GM04504 (cell line): Measurements from ENCODE around the gene ATIC.

ENCODE experiments used
- DNase-seq: peaks from one replicate; pipeline ENCODE4 v3.0.0-alpha.2; 2012; ENCODE audit warnings: low read depth

Gene ATIC

DNA sequence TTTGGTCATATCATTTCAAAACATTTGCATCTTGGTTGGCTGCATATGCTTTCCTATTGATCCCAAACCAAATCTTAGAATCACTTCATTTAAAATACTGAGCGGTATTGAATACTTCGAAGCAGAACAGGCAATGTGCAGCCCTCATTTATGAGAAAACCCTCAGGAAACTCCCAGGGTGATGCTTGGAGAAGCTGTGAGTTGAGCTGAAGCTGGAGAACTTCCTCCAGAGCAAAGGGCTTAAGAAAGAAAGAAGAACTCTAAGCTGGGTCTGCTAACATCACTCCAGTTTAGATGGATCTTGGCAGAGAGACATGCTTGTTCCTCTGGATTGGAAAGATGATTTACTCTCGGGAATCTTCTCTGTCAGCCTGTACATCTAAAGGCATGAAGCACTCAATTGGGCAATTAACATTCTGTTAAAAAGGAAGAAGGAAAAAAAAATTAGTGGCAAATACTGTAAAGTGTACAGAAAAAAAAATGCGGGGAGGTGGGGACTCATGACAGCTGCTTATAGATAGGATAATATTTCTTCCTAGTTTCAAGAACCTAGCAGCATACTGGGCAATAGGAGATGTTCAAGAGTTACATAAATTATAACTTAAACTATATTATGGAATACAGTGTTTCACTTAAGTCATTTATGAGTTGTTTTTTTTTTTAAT lies 49.5 kb downstream of the ATIC start:
- no peak for DNase-seq

DNA sequence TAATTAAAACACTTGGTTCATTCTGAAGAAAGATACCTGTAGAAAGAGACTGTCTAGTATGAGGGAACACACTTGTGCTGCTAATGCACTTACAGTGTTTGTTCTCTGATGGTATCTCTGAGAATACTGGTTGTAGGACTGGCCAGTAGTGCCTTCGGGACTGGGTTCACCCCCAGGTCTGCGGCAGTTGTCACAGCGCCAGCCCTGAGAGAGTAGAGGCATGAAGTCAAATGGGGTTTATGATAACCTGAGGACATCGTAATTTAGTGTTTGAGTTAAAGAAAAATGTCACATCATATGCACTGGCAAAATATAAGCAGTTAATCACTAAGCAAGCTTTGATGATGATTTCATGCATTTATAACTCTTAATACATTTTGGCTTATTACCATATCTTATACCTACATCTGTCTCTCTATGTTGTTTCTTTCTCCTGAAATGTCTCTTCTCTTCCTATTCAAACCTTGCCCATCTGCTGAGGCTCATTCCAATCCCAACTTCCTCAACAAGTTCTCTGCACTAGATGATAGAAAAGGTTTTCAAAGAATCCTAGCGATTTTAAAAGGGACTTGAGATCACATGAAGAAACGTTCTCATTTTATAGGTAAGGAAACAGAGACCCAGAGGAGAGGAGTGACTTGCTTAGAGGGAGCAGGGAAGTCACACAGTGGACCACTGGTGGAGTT lies 50.2 kb downstream of the ATIC start:
- no peak for DNase-seq

DNA sequence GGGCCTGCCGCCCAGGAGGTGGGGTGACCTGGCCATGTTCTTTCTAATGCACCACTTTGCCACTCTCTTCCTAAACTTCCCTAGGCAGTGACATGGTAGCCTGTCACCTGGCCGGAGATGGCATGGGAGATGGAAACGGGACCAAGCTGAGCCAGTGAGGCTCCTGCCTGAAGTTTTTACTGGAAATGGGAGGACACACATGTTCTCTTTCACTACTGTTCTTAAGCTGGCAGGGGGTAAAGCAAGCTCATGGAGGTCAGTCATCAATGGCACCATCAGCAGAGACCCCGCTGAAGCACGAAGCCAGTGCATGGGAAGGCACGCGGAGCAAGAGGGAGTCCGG lies 50.7 kb downstream of the ATIC start:
- no peak for DNase-seq

DNA sequence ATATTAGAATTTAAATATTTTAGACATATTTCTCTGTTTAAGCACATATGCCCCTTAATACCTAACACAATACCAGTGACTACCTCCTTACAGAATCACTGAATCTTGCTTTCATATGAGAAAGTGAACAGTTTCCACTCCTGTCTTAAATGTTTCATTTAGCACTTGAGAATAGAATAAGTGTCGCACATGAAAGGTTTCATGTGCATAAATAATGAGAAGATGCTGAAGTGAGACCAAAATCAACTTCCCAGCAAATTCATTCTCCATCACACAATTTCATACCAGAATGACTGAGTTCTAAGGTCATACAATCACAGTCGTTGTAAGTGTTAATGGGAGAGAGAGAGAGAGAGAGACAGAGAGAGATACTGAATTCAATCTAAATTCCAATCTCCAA lies 51.2 kb downstream of the ATIC start:
- DNase-seq: no peak

DNA sequence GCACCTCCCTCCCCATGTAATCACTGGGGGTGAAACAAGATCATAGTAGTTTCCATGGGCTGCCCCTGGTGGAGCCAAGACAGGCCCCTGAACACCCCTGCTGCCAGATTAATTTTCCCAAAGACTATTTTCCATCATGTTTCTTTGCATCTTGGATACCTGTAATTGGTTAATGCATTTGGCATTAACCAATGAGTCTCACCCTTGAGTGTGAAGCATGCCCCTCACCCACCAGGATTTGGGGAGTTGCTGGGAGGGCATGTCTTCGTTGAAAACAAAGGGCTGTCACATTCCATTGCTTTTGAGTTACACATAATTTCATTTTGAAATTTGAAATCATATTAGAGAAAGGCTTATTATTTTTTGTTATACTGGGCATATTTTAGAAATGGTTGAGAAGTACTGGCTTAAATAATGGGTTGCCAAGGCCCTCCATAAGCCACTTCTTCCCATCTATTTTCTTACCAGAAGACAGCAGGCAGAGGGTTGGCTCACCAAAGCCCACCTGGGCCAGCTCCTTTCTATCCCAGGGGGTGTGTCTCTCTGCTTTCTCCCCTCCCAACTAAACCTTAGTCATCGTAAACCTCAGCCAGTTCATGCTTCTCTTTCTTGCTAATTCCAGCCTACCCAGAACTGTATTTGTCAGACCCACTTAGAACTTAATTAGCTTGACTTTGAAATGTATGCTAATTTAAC lies 51.8 kb downstream of the ATIC start:
- no peak for DNase-seq

DNA sequence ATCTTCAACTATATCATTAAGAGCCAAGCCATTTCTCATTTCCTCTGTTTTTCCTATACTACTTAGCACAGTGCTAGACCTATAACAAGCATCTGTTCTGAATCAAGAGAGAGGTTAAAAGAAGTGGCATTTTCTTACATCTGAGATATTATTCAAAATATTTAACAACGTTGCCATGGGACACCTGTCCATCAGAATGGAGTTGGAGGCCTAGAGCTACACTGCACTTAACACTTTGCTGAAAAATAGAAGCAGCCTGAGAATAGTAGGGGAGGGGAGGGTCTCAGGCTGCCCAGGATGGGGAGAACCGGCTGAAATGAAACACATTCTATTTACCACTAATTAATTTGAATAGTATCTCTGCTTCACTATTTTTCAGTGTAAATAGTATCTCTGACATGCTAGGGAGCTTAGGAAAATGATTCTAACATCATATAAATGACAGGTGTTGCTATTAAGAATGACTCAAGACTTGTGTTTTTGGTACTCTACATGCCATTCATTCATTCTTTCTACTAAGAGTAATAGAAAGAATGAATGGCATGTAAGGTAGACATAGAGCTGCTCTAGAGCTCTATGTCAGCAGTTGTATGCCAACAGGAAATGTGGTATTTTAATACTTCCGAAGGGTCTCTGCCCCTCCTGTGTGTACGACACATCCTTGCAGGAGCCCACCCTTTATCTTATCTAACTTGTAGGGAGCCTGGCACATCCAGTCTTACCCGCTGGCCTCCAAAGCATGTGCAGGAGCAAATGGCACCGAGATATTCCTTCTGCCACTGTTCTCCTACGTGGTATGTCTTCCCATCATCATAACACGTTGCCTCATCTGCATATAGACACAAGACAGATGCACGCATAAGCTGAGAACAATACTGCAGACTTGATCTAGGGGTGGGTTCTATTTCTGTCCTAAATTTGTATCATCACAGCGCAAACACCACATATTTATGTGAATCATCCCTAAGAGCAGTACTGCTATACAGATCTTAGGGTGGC lies 52.6 kb downstream of the ATIC start:
- no peak for DNase-seq

DNA sequence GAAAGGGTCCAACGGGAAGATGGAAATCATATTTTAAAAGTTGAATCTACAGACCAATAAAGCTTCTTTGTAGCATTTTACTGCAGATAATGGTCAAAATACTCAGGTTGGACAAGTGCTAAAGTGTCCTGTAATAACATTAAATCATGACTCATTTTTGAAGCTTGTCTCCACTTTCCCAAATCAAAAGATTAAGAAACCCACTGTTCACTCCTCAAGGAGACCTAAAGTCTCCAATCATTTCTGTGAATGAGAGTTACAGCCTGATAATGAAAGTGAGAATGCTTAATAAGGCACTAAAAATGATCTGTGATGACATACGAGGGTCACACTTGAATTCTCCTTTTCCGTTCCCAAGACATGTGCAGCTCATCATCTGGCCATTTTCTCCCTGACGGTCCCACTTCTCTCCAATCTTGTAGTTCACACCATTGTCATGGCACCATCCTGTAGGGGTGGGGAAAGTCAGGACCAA lies 53.4 kb downstream of the ATIC start:
- DNase-seq: no peak

DNA sequence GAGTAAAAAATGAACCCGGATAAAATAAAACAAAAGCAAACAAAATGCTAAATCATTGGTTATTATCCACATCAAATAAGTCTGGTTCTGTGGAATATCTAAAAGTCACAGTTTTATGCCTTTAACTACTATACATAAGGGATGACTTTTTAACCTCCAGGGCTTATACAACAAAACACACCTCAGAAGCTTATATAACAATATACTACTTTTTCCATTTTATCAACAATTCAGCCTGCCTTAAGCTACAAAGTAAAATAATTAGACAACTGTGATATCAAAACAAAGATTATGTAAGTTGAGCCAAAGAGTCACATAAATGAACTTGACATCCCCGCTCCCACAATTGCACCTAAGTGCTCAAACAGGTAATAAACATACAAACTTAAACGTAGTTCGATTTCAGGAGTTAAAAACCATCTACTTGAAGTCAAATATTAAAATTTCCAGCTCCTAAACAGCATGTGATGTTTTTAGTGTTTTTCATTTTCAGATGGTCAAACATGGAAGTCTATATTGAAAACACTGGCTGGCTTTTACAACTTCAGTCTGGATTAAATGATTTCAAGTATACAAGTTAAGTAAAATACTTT lies 54.7 kb downstream of the ATIC start:
- no peak for DNase-seq

DNA sequence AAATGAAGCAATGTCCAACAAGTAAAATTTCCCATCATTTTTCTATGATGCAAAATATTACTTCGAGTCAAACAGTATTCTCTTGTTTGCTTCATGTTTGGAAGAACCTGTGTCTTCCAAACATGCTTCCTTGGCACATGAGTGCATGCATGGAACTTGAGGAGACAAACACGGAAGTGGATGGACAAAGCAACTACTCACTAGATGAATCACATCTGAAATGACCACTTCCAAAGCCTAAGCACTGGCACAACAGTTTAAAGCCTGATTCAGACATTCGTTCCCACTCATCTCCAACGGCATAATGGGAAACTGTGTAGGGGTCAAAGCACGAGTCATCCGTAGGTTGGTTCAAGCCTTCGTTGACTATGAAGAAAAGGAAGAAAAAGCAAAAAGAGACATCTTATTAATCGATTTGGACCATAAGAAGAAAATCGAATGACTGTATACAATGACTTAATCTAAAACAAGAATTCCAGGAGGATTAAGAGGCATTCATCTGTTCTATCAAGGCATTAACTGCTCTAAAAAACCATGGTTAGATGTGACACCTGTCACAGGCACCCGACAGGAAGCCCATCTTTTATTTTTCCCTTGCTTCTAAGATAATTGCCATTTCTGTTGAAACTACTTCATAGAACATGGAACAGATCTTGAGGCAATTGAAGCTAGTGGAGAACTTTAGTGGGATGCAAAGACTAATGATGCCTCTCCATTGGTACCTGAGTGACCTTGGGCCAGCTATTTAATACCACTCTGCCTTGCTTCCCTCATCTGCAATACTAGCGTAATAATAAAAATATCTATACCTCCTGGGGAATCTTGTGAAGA lies 56.0 kb downstream of the ATIC start:
- DNase-seq: no peak

DNA sequence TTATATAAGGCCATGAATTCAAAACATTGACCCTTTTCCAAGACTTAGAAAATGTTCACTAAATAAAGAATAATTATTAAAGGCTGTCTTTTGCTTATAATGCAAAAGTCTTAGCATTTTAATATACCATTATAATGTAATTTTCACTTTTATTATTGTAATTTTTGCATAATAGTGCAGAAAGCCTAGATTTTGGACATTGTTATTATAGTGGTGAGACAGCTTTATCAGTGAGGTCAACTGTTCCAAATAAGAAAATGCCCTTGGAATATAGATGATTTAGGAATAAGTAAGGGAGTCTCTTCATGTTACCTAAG lies 56.6 kb downstream of the ATIC start:
- DNase-seq: no peak

DNA sequence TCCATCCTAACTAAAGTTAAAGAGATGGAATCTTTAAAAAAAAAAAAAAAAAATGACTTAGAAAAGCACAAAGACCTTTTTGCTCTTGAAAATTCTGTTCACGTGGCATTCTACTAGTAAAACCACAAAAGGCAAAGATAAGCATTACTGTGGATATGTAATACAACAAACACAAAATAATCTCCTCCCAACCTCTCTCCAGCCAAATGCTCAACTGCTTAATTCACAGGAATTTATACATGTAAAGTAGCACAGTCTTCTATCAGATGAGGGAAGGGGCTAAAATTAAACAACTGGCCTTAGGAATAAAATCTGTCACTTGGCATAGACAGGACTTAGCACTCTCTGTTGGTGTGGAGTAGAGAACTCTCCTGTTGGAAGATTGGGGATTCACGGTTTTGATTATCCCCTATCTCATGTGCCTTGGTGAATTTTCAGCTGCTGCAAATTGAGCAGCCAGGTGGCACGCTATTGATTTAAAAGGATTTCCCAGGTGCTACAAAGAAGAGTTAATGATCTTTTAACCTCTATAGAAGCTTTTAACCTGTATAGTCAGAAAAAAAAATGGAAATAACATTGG lies 57.4 kb downstream of the ATIC start:
- DNase-seq: no peak

DNA sequence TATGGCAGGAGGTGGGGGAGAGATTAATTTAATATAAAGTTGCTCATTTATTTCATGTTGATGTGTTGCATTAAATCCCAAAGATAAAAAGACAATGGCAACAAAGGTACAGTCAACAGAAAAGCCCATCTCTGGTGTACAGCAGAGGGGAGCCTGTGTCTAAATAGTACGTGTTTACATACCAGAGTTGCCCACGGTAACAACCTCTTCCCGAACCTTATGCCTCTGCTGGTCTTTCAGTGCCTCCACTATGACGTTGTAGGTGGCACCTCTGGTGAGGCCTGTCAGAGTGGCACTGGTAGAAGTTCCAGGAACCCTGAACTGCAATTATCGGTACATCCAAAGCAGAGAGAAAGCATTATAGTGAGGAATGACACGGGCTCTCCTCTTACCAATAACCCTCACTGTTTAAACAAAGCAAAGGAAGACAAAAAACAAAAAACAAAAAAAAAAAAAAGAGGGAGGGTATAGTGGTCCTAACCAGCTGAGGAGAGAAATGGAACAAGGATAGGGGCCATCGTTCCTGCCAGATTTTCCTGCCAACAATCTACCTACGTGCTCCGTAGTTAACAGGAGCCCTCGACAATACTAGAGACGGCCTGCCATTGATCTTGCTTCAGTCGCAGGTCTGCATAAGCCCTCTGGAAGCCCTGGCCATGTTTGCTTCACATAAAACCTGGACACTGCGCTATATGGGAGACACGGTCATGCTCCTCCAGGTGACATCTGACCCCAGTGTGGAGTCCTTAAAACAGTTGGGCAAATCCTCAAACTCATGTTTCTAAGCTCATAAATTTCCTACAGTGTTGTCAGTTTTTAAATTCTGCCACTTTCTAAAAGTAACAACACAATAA lies 58.5 kb downstream of the ATIC start:
- no peak for DNase-seq

DNA sequence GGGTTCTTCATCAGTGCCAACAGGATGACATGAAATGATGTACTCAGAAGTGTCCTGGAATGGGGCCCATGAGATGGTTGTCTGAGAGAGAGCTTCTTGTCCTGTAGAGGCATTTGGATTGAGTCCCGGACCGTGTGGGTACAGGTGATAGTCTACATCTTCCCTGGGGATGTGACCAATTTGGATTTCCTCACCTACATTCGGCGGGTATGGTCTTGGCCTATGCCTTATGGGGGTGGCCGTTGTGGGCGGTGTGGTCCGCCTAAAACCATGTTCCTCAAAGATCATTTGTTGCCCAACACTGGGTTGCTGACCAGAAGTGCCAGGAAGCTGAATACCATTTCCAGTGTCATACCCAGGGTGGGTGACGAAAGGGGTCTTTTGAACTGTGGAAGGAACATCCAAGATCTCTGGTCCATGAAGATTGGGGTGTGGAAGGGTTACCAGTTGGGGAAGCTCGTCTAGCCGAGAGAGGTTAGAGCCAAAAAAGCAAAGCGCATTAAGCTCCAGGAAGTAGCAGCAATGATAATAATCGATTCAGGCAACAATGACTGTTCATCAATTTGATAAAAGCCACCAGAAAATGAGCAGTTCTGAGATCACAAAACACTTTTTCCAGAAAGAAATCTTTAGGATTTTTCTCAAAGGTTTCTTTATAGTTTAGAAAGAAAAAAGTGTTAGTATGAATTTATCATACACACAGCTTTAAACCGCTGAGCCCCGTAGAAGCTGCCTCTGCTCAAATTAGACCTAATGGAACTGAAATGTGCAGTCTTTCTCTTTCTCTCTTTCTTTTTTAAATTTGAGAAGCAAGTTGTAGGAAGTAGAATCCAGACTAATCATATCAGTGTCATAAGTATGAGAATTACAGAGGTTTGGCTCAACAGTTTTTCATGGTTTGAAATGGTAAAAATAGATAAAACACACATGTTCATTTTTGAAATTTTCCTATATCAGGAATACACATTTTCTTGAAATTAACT lies 60.3 kb downstream of the ATIC start:
- no peak for DNase-seq

DNA sequence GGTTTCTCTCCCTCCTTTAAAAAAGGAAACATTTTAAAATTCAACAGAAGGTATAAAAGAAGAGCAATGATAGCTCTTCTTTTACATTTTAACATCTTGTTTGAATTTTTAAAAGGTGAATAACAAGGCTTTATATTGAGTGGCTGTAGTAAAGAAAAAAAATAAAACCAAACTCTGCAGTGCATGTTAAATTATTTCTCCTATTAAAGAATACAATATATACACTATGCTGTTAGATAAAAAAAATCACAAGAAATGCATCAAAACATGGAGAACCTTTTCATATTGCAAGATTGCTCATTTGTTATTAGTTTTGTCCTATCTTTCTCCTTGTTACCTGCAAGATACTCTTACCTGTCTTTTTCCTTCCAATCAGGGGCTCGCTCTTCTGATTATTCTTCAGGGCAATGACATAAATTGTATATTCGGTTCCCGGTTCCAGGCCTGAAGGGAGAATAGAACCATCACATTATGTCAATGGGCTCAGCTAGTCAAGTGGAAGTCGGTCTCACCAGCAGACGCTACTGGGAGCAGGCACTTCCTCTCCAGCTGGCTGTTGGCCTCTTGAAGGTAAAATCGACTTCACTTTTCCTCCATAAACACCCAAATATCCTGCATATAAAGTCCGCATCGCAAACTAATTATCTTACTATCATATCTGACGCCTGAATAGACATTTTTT lies 61.2 kb downstream of the ATIC start:
- no peak for DNase-seq

DNA sequence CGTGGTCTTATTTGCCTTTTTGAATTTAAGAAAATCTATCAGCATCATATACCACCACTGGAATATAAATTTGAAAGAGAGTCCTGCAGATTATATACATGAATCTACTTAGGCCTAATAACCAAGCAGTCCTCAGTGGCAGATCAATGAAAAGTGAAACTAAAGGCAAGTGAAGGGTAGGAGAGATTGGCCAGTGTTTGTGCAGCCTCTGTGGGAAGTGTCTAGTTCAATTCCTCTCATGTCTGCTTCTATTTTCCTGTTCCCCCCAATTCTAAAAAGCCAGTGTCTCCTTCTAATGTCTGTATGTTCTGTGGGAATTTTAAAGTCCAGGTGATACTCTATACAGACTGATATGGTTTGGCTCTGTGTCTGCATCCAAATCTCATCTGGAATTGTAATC lies 62.1 kb downstream of the ATIC start:
- DNase-seq: no peak

DNA sequence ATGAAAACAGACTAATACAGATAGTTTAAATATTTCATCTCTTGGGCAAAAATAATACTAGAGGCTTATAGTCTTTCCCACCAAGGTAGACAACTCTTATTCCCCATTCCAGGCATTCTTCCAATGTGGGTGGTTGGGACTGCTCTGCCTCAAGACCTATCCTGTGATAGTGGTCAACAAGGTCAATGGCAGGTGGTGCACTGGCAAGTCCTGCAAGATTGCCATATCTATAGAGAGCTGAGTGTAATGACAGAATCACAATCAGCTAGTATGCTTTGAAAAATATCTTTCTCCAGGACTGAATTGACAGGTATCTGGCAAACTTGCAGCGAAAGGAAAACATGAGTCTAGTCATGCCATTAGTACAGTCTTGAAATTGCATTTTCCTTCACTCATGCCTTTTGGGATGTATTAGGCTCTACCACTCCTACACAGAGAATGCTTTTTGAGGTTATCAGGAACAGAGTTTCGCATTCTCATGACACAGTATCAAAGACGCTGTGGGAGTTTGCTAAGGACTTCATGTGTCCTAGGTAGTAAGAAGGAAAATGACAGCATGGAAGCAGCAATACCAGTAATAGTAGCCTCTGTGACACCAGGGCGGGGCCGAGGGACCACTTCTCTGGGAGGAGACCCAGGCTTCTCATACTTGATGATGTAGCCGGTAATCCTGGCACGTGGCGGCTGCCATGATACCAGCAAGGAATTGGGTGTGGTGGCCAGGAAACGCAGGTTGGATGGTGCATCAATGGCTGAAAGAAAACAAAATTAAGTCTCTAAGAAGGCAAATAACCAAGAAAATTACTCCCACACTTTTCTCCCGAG lies 63.0 kb downstream of the ATIC start:
- DNase-seq: no peak

DNA sequence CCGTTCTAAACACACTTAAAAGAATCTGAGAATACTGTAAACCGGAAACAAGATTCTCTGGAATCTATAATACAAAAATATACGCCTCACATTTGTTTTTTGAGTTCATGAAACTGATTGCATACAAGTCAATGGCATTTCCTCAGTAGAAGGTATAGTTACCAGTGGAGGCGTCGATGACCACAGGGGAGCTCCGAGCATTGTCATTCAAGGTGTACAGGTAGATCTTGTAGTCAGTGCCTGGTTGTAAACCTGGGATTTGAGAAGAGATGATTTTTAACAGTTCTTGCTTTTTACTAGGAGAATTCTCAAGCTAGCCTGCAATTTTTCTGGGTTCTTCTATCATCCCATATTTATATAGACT lies 63.6 kb downstream of the ATIC start:
- DNase-seq: no peak
